ENCODE data around the gene ATP6AP1. TPM values are rescaled to one million over a fixed set of nuclear protein-coding genes. Genes with fewer than 3 reads are reported as not detected.

Gene ATP6AP1
- total and polyA plus RNA-seq, 10 of the 15 experiments (the other 5 are each of a cell fraction or from before 2014, with no cell fraction given): 4.5 to 56.4 (median 32.0) TPM

DNA sequence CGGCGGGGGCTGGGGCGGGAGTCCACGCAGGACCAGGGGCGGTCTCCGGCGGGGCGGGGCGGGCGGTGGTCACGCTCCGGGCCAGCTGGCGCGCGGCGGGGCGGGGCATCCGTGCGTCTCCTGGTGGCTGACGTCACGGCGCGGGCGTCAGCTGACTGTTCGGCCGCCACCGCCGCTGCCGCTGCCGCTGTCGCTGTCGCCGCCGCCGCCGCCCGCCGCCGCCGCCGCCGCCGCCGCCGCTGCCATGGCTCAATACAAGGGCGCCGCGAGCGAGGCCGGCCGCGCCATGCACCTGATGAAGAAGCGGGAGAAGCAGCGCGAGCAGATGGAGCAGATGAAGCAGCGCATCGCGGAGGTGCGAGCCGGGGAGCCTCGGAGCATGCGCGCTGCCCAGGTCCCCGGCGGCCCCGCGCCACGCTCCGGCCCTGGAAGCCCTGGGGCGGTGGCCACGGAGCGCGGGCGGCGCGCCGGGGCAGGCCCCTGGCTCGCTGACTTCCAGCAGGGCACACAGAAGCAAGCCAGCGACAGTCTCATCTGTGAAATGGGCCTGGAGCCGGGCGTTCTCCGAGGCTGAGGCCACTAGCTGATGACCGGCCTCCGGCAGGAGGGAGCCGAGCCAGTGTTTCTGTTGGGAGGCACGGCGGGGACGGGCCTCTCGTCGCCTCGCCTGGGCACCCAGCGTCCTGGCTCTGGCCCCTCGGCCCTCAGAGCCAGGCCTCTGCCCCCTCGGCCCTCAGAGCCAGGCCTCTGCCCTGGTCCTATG, 15.7 kb downstream of the ATP6AP1 start, which contains the start of gene FAM50A:
Gene FAM50A, plus strand, starts transcription at position 150 of the 763 bp plus-strand sequence. Its CDS starts 95 bp downstream, at position 245.
- SMC1A ChIA-PET (ENCODE audit: uncharacterized antibody, unreplicated experiment): no interaction called here
- Histone ChIP-seq H3K4me2 (ENCODE audit: control insufficient read depth, insufficient read depth) (peak within 1 kb of the TSS; percentile 82), H3K9me3 (replicated peaks; ENCODE audit: control insufficient read depth, insufficient read depth, low read length) (no peaks in the 10 kb centered on the region), H3K4me1 (ENCODE audit: control insufficient read depth, insufficient read depth, low read length) (0 out of 2 replicates have a peak, but pooled peaks cover 3% of the 10 kb centered on the region), H3K27ac (ENCODE audit: control insufficient read depth, insufficient read depth) (peak within 1 kb of the TSS; percentile 52), H2AFZ (ENCODE audit: control insufficient read depth, low read depth, low read length) (peak within 1 kb of the TSS; percentile 23), H3K79me2 (ENCODE audit: control insufficient read depth, insufficient read depth, low read length) (peaks cover 7% of the 10 kb centered on the region), H3K27me3 (replicated peaks in 1 of 2; ENCODE audit: control insufficient read depth in 2 of 2, insufficient read depth in 2 of 2, low read length in 1 of 2) (no peaks in the 10 kb centered on the region), H4K20me1 (ENCODE audit: control insufficient read depth, insufficient read depth) (no peaks in the 10 kb centered on the region), H3K9ac (ENCODE audit: control insufficient read depth, insufficient read depth, low read length) (peak within 1 kb of the TSS; percentile 61), H3K36me3 (ENCODE audit: control insufficient read depth in 2 of 2, insufficient read depth in 2 of 2, low read length in 1 of 2) (peaks cover 0 to 5% of the 10 kb centered on the region in 2 experiments; a peak in 1 of 4 replicates), H3K4me3 (peak within 1 kb of the TSS; percentile 68)
- intact Hi-C loops (cut with micrococcal nuclease; ENCODE audit: unreplicated experiment) (no loop called here), in situ Hi-C loops (cut with MboI) (no loop called here)
- no peak for TF ChIP-seq MYC (IDR thresholded peaks at IDR 0.05; ENCODE audit: insufficient read depth, insufficient read length, insufficient replicate concordance, low read length, severe bottlenecking)
- TF ChIP-seq, protein P1, sequence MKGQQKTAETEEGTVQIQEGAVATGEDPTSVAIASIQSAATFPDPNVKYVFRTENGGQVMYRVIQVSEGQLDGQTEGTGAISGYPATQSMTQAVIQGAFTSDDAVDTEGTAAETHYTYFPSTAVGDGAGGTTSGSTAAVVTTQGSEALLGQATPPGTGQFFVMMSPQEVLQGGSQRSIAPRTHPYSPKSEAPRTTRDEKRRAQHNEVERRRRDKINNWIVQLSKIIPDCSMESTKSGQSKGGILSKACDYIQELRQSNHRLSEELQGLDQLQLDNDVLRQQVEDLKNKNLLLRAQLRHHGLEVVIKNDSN (IDR thresholded peaks at IDR 0.05; ENCODE audit: borderline replicate concordance, extremely low read length, insufficient read depth, low read depth, low read length): peak; percentile 4
- TF ChIP-seq GATAD2B (conservative IDR thresholded peaks at IDR 0.05; ENCODE audit: low read depth): peak; percentile 27; the same call in 1 of the 2 replicates
- no peak for TF ChIP-seq SRF (IDR thresholded peaks at IDR 0.05; ENCODE audit: low read depth in 2 of 2, low read length in 2 of 2)
- peak; percentile 31; the same call in 1 of the 2 replicates for TF ChIP-seq POLR2A (IDR thresholded peaks at IDR 0.05; ENCODE audit: low read depth, low read length)
- TF ChIP-seq YY1 (IDR thresholded peaks at IDR 0.05; ENCODE audit: low read depth, low read length): no peak
- peak; percentile 59; the same call in 1 of the 2 replicates for TF ChIP-seq CREB1 (IDR thresholded peaks at IDR 0.05; ENCODE audit: low read depth)
- peak; percentile 36 for TF ChIP-seq IKZF1 (conservative IDR thresholded peaks at IDR 0.05)
- TF ChIP-seq BACH1 (IDR thresholded peaks at IDR 0.05; ENCODE audit: borderline replicate concordance): peak; percentile 46; the same call in 1 of the 2 replicates
- no peak for TF ChIP-seq EZH2 (IDR thresholded peaks at IDR 0.05; ENCODE audit: borderline replicate concordance, control insufficient read depth, low read depth, low read length)
- TF ChIP-seq, protein P2, sequence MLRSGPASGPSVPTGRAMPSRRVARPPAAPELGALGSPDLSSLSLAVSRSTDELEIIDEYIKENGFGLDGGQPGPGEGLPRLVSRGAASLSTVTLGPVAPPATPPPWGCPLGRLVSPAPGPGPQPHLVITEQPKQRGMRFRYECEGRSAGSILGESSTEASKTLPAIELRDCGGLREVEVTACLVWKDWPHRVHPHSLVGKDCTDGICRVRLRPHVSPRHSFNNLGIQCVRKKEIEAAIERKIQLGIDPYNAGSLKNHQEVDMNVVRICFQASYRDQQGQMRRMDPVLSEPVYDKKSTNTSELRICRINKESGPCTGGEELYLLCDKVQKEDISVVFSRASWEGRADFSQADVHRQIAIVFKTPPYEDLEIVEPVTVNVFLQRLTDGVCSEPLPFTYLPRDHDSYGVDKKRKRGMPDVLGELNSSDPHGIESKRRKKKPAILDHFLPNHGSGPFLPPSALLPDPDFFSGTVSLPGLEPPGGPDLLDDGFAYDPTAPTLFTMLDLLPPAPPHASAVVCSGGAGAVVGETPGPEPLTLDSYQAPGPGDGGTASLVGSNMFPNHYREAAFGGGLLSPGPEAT (IDR thresholded peaks at IDR 0.05; ENCODE audit: low read depth): no peak
- TF ChIP-seq, protein P3, sequence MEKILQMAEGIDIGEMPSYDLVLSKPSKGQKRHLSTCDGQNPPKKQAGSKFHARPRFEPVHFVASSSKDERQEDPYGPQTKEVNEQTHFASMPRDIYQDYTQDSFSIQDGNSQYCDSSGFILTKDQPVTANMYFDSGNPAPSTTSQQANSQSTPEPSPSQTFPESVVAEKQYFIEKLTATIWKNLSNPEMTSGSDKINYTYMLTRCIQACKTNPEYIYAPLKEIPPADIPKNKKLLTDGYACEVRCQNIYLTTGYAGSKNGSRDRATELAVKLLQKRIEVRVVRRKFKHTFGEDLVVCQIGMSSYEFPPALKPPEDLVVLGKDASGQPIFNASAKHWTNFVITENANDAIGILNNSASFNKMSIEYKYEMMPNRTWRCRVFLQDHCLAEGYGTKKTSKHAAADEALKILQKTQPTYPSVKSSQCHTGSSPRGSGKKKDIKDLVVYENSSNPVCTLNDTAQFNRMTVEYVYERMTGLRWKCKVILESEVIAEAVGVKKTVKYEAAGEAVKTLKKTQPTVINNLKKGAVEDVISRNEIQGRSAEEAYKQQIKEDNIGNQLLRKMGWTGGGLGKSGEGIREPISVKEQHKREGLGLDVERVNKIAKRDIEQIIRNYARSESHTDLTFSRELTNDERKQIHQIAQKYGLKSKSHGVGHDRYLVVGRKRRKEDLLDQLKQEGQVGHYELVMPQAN (conservative IDR thresholded peaks at IDR 0.05): 0 out of 2 replicates have a peak, but pooled peaks have one; percentile 34
- peak; percentile 38; the same call in 1 of the 2 replicates for TF ChIP-seq LARP7 (IDR thresholded peaks at IDR 0.05)
- TF ChIP-seq BHLHE40 (IDR thresholded peaks at IDR 0.05; ENCODE audit: borderline replicate concordance in 1 of 2, low read depth in 2 of 2, low read length in 1 of 2): peak in 1 of 2 experiments; percentile 77; a peak in 2 of 4 replicates
- TF ChIP-seq, protein P4, sequence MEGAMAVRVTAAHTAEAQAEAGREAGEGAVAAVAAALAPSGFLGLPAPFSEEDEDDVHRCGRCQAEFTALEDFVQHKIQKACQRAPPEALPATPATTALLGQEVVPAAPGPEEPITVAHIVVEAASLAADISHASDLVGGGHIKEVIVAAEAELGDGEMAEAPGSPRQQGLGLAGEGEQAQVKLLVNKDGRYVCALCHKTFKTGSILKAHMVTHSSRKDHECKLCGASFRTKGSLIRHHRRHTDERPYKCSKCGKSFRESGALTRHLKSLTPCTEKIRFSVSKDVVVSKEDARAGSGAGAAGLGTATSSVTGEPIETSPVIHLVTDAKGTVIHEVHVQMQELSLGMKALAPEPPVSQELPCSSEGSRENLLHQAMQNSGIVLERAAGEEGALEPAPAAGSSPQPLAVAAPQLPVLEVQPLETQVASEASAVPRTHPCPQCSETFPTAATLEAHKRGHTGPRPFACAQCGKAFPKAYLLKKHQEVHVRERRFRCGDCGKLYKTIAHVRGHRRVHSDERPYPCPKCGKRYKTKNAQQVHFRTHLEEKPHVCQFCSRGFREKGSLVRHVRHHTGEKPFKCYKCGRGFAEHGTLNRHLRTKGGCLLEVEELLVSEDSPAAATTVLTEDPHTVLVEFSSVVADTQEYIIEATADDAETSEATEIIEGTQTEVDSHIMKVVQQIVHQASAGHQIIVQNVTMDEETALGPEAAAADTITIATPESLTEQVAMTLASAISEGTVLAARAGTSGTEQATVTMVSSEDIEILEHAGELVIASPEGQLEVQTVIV (IDR thresholded peaks at IDR 0.05; ENCODE audit: borderline replicate concordance, partially characterized antibody): no peak
- 22% methylated on average over 30 of the region's 94 CpGs for WGBS (ENCODE audit: insufficient coverage, insufficient replicate concordance, low lambda C conversion rate, missing lambda C conversion rate)
- POLR2A ChIA-PET: interaction anchor here (1.1 kb wide), 1 partner anchor 43 kb away, joined by 3 read pairs; no protein-coding TSS in a partner anchor
- DNase-seq (ENCODE audit: low read depth, low spot score): no peak
- no peak for FAIRE-seq
- RAD21 ChIA-PET (ENCODE audit: unreplicated experiment): interaction anchor here (1.3 kb wide), 1 partner anchor 34 kb away, joined by 3 read pairs; no protein-coding TSS in a partner anchor
- BruUV-seq (replicated peaks): no TSS peak
- CTCF ChIA-PET: no interaction called here
- ATAC-seq: peak; percentile 90

Data from GM12878 (cell line).